ENCODE measurements around the gene FABP7. TPM values are rescaled to one million over a fixed set of nuclear protein-coding genes. Genes with fewer than 3 reads are reported as not detected.

FABP7 gene
- total RNA-seq, 1 donor = not detected

GRCh38 chr6:122783401-122783800 lies 3.9 kb downstream of the FABP7 start:
- DNase-seq (ENCODE audit: low read depth) = no peak
- no peak overlapping the region for H3K4me3 ChIP-seq (ENCODE audit: low read depth, low read length)
- TF ChIP-seq CTCF (IDR thresholded peaks at IDR 0.05; ENCODE audit: insufficient read depth, low read length) = no peak

GRCh38 chr6:122785891-122786290 lies 6.4 kb downstream of the FABP7 start:
- TF ChIP-seq CTCF (IDR thresholded peaks at IDR 0.05; ENCODE audit: insufficient read depth, low read length) = no peak
- no peak for DNase-seq (ENCODE audit: low read depth)
- no peak overlapping the region for H3K4me3 ChIP-seq (ENCODE audit: low read depth, low read length)

- TF ChIP-seq CTCF (IDR thresholded peaks at IDR 0.05; ENCODE audit: insufficient read depth, low read length) = no peak
- H3K4me3 ChIP-seq (ENCODE audit: low read depth, low read length) = no peak overlapping the region
- DNase-seq (ENCODE audit: low read depth) = no peak
Observed at GRCh38 chr6:122787721-122788120, 8.2 kb downstream of the FABP7 start.

GRCh38 chr6:122788208-122788607 lies 8.7 kb downstream of the FABP7 start:
- no peak for DNase-seq (ENCODE audit: low read depth)
- TF ChIP-seq CTCF (IDR thresholded peaks at IDR 0.05; ENCODE audit: insufficient read depth, low read length) = no peak
- no peak overlapping the region for H3K4me3 ChIP-seq (ENCODE audit: low read depth, low read length)

GRCh38 chr6:122788663-122789181 lies 9.2 kb downstream of the FABP7 start:
- peak overlapping the region; percentile 86 for H3K4me3 ChIP-seq (ENCODE audit: low read depth, low read length)
- no peak for TF ChIP-seq CTCF (IDR thresholded peaks at IDR 0.05; ENCODE audit: insufficient read depth, low read length)
- DNase-seq (ENCODE audit: low read depth) = peak; percentile 88

- peak within 1 kb of the TSS; percentile 86 for H3K4me3 ChIP-seq (ENCODE audit: low read depth, low read length)
- DNase-seq (ENCODE audit: low read depth) = peak; percentile 63
- peak; percentile 34 for TF ChIP-seq CTCF (IDR thresholded peaks at IDR 0.05; ENCODE audit: insufficient read depth, low read length)
Observed at GRCh38 chr6:122789182-122790027, 9.9 kb downstream of the FABP7 start, which contains the start of gene SMPDL3A. Gene SMPDL3A (plus strand): TSS chr6:122789258. CDS start chr6:122789347, 89 bp downstream.
